NB4 (cell line): ENCODE measurements around the gene MOGAT3.

ENCODE experiments used
- POLR2A ChIP-seq: IDR thresholded peaks from 2 replicates; pipeline ENCODE4 v1.6.1; 2011; ENCODE audit warnings: mild to moderate bottlenecking; ENCODE audit not compliant: insufficient read length; ENCODE audit errors: extremely low read depth
- TF ChIP-seq, protein P1 (sequence below): IDR thresholded peaks from one replicate; pipeline ENCODE4 v1.5.1; 2012; ENCODE audit warnings: low read depth, low read length

- TF ChIP-seq POLR2A = no peak
- TF ChIP-seq, protein P1, sequence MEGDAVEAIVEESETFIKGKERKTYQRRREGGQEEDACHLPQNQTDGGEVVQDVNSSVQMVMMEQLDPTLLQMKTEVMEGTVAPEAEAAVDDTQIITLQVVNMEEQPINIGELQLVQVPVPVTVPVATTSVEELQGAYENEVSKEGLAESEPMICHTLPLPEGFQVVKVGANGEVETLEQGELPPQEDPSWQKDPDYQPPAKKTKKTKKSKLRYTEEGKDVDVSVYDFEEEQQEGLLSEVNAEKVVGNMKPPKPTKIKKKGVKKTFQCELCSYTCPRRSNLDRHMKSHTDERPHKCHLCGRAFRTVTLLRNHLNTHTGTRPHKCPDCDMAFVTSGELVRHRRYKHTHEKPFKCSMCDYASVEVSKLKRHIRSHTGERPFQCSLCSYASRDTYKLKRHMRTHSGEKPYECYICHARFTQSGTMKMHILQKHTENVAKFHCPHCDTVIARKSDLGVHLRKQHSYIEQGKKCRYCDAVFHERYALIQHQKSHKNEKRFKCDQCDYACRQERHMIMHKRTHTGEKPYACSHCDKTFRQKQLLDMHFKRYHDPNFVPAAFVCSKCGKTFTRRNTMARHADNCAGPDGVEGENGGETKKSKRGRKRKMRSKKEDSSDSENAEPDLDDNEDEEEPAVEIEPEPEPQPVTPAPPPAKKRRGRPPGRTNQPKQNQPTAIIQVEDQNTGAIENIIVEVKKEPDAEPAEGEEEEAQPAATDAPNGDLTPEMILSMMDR = no peak
These were observed 15.5 kb downstream of the MOGAT3 start for GRCh38 chr7:101185258-101185839.
